ENCODE data around the gene STYX.

STYX gene

GRCh38 chr14:52786887-52787286 lies 56.9 kb downstream of the STYX start:
- no peaks in the 10 kb centered on the region for H3K27me3 ChIP-seq (replicated peaks; ENCODE audit: control insufficient read depth, insufficient read depth, low read length, poor library complexity, severe bottlenecking)
- peaks cover 12% of the 10 kb centered on the region for H3K4me1 ChIP-seq (ENCODE audit: control insufficient read depth, insufficient read depth, low read length, poor library complexity, severe bottlenecking)
- DNase-seq = no peak
- no peaks in the 10 kb centered on the region for H3K9me3 ChIP-seq (ENCODE audit: control insufficient read depth, low read length)
- no peaks in the 10 kb centered on the region for H3K36me3 ChIP-seq (ENCODE audit: control insufficient read depth, insufficient read depth, low read length)
- no peak overlapping the region for H3K4me3 ChIP-seq (ENCODE audit: insufficient read depth, low read depth, low read length, poor library complexity, severe bottlenecking)
- no peak overlapping the region for H3K27ac ChIP-seq (ENCODE audit: insufficient read depth, low read length, poor library complexity, severe bottlenecking)

GRCh38 chr14:52789118-52789517 lies 59.2 kb downstream of the STYX start:
- H3K4me1 ChIP-seq (ENCODE audit: control insufficient read depth, insufficient read depth, low read length, poor library complexity, severe bottlenecking) = peaks cover 12% of the 10 kb centered on the region
- H3K27me3 ChIP-seq (replicated peaks; ENCODE audit: control insufficient read depth, insufficient read depth, low read length, poor library complexity, severe bottlenecking) = no peaks in the 10 kb centered on the region
- no peak overlapping the region for H3K27ac ChIP-seq (ENCODE audit: insufficient read depth, low read length, poor library complexity, severe bottlenecking)
- no peaks in the 10 kb centered on the region for H3K9me3 ChIP-seq (ENCODE audit: control insufficient read depth, low read length)
- H3K36me3 ChIP-seq (ENCODE audit: control insufficient read depth, insufficient read depth, low read length) = no peaks in the 10 kb centered on the region
- no peak overlapping the region for H3K4me3 ChIP-seq (ENCODE audit: insufficient read depth, low read depth, low read length, poor library complexity, severe bottlenecking)
- DNase-seq = no peak

- no peak overlapping the region for H3K27ac ChIP-seq (ENCODE audit: insufficient read depth, low read length, poor library complexity, severe bottlenecking)
These were observed 60.2 kb downstream of the STYX start for GRCh38 chr14:52790011-52790755.

GRCh38 chr14:52790756-52791222 lies 60.8 kb downstream of the STYX start:
- DNase-seq = no peak
- Histone ChIP-seq H3K4me3 (ENCODE audit: insufficient read depth, low read depth, low read length, poor library complexity, severe bottlenecking) (peak overlapping the region; percentile 85), H3K4me1 (ENCODE audit: control insufficient read depth, insufficient read depth, low read length, poor library complexity, severe bottlenecking) (peaks cover 12% of the 10 kb centered on the region), H3K27me3 (replicated peaks; ENCODE audit: control insufficient read depth, insufficient read depth, low read length, poor library complexity, severe bottlenecking) (no peaks in the 10 kb centered on the region), H3K27ac (ENCODE audit: insufficient read depth, low read length, poor library complexity, severe bottlenecking) (peak overlapping the region; percentile 60), H3K36me3 (ENCODE audit: control insufficient read depth, insufficient read depth, low read length) (no peaks in the 10 kb centered on the region), H3K9me3 (ENCODE audit: control insufficient read depth, low read length) (no peaks in the 10 kb centered on the region)

More at GRCh38 chr14:52790011-52790755, 60.2 kb downstream of the STYX start:
- DNase-seq = no peak
- Histone ChIP-seq H3K4me3 (ENCODE audit: insufficient read depth, low read depth, low read length, poor library complexity, severe bottlenecking) (no peak overlapping the region), H3K4me1 (ENCODE audit: control insufficient read depth, insufficient read depth, low read length, poor library complexity, severe bottlenecking) (peaks cover 12% of the 10 kb centered on the region), H3K36me3 (ENCODE audit: control insufficient read depth, insufficient read depth, low read length) (no peaks in the 10 kb centered on the region), H3K9me3 (ENCODE audit: control insufficient read depth, low read length) (no peaks in the 10 kb centered on the region), H3K27me3 (replicated peaks; ENCODE audit: control insufficient read depth, insufficient read depth, low read length, poor library complexity, severe bottlenecking) (no peaks in the 10 kb centered on the region)

- no peaks in the 10 kb centered on the region for H3K36me3 ChIP-seq (ENCODE audit: control insufficient read depth, insufficient read depth, low read length)
- peaks cover 12% of the 10 kb centered on the region for H3K4me1 ChIP-seq (ENCODE audit: control insufficient read depth, insufficient read depth, low read length, poor library complexity, severe bottlenecking)
- H3K4me3 ChIP-seq (ENCODE audit: insufficient read depth, low read depth, low read length, poor library complexity, severe bottlenecking) = peak within 1 kb of the TSS; percentile 85
- peak; percentile 85 to 88 (median 85) for DNase-seq
- H3K27ac ChIP-seq (ENCODE audit: insufficient read depth, low read length, poor library complexity, severe bottlenecking) = peak within 1 kb of the TSS; percentile 60
- H3K9me3 ChIP-seq (ENCODE audit: control insufficient read depth, low read length) = no peaks in the 10 kb centered on the region
- no peaks in the 10 kb centered on the region for H3K27me3 ChIP-seq (replicated peaks; ENCODE audit: control insufficient read depth, insufficient read depth, low read length, poor library complexity, severe bottlenecking)
These were observed 61.5 kb downstream of the STYX start, which contains the start of gene GNPNAT1 for GRCh38 chr14:52791223-52792096. Gene GNPNAT1, minus strand, starts transcription at chr14:52791607. Its CDS starts 6,957 bp downstream, at chr14:52784650.

GRCh38 chr14:52792097-52792415 lies 62.1 kb downstream of the STYX start:
- peaks cover 12% of the 10 kb centered on the region for H3K4me1 ChIP-seq (ENCODE audit: control insufficient read depth, insufficient read depth, low read length, poor library complexity, severe bottlenecking)
- H3K36me3 ChIP-seq (ENCODE audit: control insufficient read depth, insufficient read depth, low read length) = no peaks in the 10 kb centered on the region
- H3K9me3 ChIP-seq (ENCODE audit: control insufficient read depth, low read length) = no peaks in the 10 kb centered on the region
- no peak for DNase-seq
- H3K27me3 ChIP-seq (replicated peaks; ENCODE audit: control insufficient read depth, insufficient read depth, low read length, poor library complexity, severe bottlenecking) = no peaks in the 10 kb centered on the region
- H3K4me3 ChIP-seq (ENCODE audit: insufficient read depth, low read depth, low read length, poor library complexity, severe bottlenecking) = peak overlapping the region; percentile 85
- H3K27ac ChIP-seq (ENCODE audit: insufficient read depth, low read length, poor library complexity, severe bottlenecking) = peak overlapping the region; percentile 49

GRCh38 chr14:52793061-52793460 lies 63.1 kb downstream of the STYX start:
- Histone ChIP-seq H3K4me3 (ENCODE audit: insufficient read depth, low read depth, low read length, poor library complexity, severe bottlenecking) (no peak overlapping the region), H3K36me3 (ENCODE audit: control insufficient read depth, insufficient read depth, low read length) (no peaks in the 10 kb centered on the region), H3K9me3 (ENCODE audit: control insufficient read depth, low read length) (no peaks in the 10 kb centered on the region), H3K4me1 (ENCODE audit: control insufficient read depth, insufficient read depth, low read length, poor library complexity, severe bottlenecking) (peaks cover 12% of the 10 kb centered on the region), H3K27ac (ENCODE audit: insufficient read depth, low read length, poor library complexity, severe bottlenecking) (no peak overlapping the region), H3K27me3 (replicated peaks; ENCODE audit: control insufficient read depth, insufficient read depth, low read length, poor library complexity, severe bottlenecking) (no peaks in the 10 kb centered on the region)
- no peak for DNase-seq

- Histone ChIP-seq H3K4me1 (ENCODE audit: control insufficient read depth, insufficient read depth, low read length, poor library complexity, severe bottlenecking) (no peaks in the 10 kb centered on the region), H3K4me3 (ENCODE audit: insufficient read depth, low read depth, low read length, poor library complexity, severe bottlenecking) (no peak overlapping the region), H3K9me3 (ENCODE audit: control insufficient read depth, low read length) (no peaks in the 10 kb centered on the region), H3K27me3 (replicated peaks; ENCODE audit: control insufficient read depth, insufficient read depth, low read length, poor library complexity, severe bottlenecking) (no peaks in the 10 kb centered on the region), H3K27ac (ENCODE audit: insufficient read depth, low read length, poor library complexity, severe bottlenecking) (no peak overlapping the region), H3K36me3 (ENCODE audit: control insufficient read depth, insufficient read depth, low read length) (no peaks in the 10 kb centered on the region)
- no peak for DNase-seq
These were observed 67.7 kb downstream of the STYX start for GRCh38 chr14:52797653-52798052.

- Histone ChIP-seq H3K4me3 (ENCODE audit: insufficient read depth, low read depth, low read length, poor library complexity, severe bottlenecking) (no peak overlapping the region), H3K9me3 (ENCODE audit: control insufficient read depth, low read length) (no peaks in the 10 kb centered on the region), H3K27ac (ENCODE audit: insufficient read depth, low read length, poor library complexity, severe bottlenecking) (no peak overlapping the region), H3K4me1 (ENCODE audit: control insufficient read depth, insufficient read depth, low read length, poor library complexity, severe bottlenecking) (no peaks in the 10 kb centered on the region), H3K36me3 (ENCODE audit: control insufficient read depth, insufficient read depth, low read length) (no peaks in the 10 kb centered on the region), H3K27me3 (replicated peaks; ENCODE audit: control insufficient read depth, insufficient read depth, low read length, poor library complexity, severe bottlenecking) (no peaks in the 10 kb centered on the region)
- no peak for DNase-seq
These were observed 68.9 kb downstream of the STYX start for GRCh38 chr14:52798826-52799225.

Measured in effector memory CD4-positive, alpha-beta T cell (primary cell).